ENCODE results near the gene B4GALNT3. TPM values are rescaled to one million over a fixed set of nuclear protein-coding genes. Genes with fewer than 3 reads are reported as not detected.

B4GALNT3 gene
- total and polyA plus RNA-seq, 7 donors, result 0.21 to 4.0 (median 0.57) TPM

DNA sequence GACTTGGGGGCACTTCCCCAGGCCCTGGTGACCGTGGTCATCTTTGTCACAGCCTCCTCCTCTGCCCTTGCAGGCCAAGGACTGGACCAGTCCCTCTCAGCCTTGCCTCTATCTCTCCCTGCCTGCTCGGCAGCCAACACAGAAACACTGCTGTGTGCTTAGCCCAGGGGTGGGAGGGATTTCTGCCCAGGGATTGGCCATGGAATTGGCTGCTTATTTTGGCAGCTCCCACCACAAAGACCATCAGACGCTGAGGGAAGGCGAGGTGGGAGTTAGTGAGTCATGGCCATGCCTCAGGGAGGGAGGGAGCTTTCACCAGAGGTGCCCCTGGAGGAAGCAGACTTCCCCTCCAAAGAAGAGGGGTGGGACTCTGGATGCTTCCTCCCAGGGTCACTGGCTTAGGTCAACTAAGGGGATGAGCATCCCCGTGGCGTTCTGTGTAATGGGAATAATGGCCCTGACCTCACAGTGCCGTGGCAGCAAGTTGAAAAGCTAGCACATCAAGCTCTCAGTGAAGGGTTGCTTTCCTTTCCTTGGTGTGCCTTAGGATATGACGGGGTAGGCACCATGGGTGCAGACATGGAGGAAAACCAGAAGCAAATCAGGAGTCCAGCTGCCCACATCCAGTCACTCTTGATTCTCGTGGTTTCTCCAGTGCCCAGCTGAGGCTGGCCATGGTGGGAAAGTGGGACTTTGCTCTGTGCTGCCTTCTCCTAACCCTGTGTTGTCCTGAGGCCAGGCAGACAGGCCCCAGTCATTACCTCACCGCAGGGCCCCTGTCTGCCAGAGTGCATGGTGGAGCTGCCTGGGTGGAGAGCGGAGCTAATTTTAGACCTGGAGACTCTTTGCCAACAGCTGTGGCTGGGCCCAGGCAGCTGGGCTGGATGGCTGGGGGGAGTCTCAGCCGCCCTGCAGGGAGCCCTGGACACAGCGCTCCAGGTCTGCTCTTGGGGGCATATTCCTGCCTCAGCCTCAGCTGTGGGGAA lies 21.4 kb downstream of the B4GALNT3 start:
- H3K27me3 ChIP-seq (ENCODE audit: insufficient read depth in 3 of 3, low read length in 2 of 3), result no peaks in the 10 kb centered on the region

GRCh38 chr12:482061-482460 lies 22.3 kb downstream of the B4GALNT3 start:
- H3K4me3 ChIP-seq, result peak overlapping the region; percentile 8
- DNase-seq (no peak), ATAC-seq (peak in 1 of 4 donors; percentile 31)
- H3K27me3 ChIP-seq (ENCODE audit: insufficient read depth in 3 of 3, low read length in 2 of 3), result no peaks in the 10 kb centered on the region
- peaks cover 18% of the 10 kb centered on the region for H3K4me1 ChIP-seq
- WGBS, 3 donors, result 25 to 29% (median 29%) methylated on average over 3 of the region's 3 CpGs
- TF ChIP-seq, protein P1, sequence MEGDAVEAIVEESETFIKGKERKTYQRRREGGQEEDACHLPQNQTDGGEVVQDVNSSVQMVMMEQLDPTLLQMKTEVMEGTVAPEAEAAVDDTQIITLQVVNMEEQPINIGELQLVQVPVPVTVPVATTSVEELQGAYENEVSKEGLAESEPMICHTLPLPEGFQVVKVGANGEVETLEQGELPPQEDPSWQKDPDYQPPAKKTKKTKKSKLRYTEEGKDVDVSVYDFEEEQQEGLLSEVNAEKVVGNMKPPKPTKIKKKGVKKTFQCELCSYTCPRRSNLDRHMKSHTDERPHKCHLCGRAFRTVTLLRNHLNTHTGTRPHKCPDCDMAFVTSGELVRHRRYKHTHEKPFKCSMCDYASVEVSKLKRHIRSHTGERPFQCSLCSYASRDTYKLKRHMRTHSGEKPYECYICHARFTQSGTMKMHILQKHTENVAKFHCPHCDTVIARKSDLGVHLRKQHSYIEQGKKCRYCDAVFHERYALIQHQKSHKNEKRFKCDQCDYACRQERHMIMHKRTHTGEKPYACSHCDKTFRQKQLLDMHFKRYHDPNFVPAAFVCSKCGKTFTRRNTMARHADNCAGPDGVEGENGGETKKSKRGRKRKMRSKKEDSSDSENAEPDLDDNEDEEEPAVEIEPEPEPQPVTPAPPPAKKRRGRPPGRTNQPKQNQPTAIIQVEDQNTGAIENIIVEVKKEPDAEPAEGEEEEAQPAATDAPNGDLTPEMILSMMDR (IDR thresholded peaks at IDR 0.05), result no peak
- H3K36me3 ChIP-seq (ENCODE audit: insufficient read depth in 1 of 2, low read depth in 1 of 2), result no peaks in the 10 kb centered on the region
- peak overlapping the region; percentile 77 for H3K27ac ChIP-seq
- intact Hi-C loops (cut with DNase I), result no loop called here
- H3K9me3 ChIP-seq, result no peaks in the 10 kb centered on the region

More for the DNA sequence above, 21.4 kb downstream of the B4GALNT3 start:
- WGBS, 3 donors, result 36 to 39% (median 36%) methylated on average over 12 to 13 of the region's 13 CpGs
- H3K4me3 ChIP-seq, result peak overlapping the region; percentile 8
- no peaks in the 10 kb centered on the region for H3K36me3 ChIP-seq (ENCODE audit: insufficient read depth in 1 of 2, low read depth in 1 of 2)
- peak overlapping the region; percentile 77 for H3K27ac ChIP-seq
- TF ChIP-seq, protein P1 (IDR thresholded peaks at IDR 0.05), result no peak
- intact Hi-C loops (cut with DNase I), result no loop called here
- peak; percentile 74 to 84 for DNase-seq
- H3K9me3 ChIP-seq, result no peaks in the 10 kb centered on the region
- peaks cover 18% of the 10 kb centered on the region for H3K4me1 ChIP-seq
- peak; percentile 99 to 100 (median 100) for ATAC-seq

- Histone ChIP-seq H3K4me1 (peaks cover 18% of the 10 kb centered on the region), H3K36me3 (ENCODE audit: insufficient read depth in 1 of 2, low read depth in 1 of 2) (no peaks in the 10 kb centered on the region), H3K27me3 (ENCODE audit: insufficient read depth in 3 of 3, low read length in 2 of 3) (no peaks in the 10 kb centered on the region), H3K4me3 (no peak overlapping the region), H3K9me3 (no peaks in the 10 kb centered on the region), H3K27ac (no peak overlapping the region)
- DNase-seq, result no peak
- WGBS, 3 donors, result 79 to 86% (median 81%) methylated on average over 11 of the region's 11 CpGs
- TF ChIP-seq, protein P1 (IDR thresholded peaks at IDR 0.05), result no peak
- intact Hi-C loops (cut with DNase I), result no loop called here
- no peak for ATAC-seq
These were observed 24.4 kb downstream of the B4GALNT3 start for GRCh38 chr12:484096-484495.

DNA sequence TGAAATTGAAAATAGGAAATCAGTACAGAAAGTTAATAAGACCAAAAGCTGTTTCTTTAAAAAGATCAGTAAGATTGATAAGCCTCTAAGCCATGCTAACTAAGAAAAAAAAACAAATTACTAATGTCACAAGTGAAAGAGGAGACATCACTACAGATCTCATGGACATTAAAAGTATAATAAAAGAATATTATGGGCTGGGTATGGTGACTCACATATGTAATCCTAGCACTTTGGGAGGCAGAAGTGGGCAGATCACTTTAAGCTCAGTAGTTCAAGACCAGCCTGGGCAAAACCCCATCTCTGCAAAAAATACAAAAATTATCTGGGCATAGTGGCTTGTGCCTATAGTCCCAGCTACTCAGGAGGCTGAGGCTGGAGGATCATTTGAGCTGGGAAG lies 30.5 kb downstream of the B4GALNT3 start:
- DNase-seq (no peak), ATAC-seq (no peak)
- no peaks in the 10 kb centered on the region for H3K4me1 ChIP-seq
- no peaks in the 10 kb centered on the region for H3K9me3 ChIP-seq
- no peaks in the 10 kb centered on the region for H3K27me3 ChIP-seq (ENCODE audit: insufficient read depth in 3 of 3, low read length in 2 of 3)
- no peak overlapping the region for H3K4me3 ChIP-seq
- TF ChIP-seq, protein P1 (IDR thresholded peaks at IDR 0.05), result no peak
- H3K36me3 ChIP-seq (ENCODE audit: insufficient read depth in 1 of 2, low read depth in 1 of 2), result no peaks in the 10 kb centered on the region
- intact Hi-C loops (cut with DNase I), result no loop called here
- no peak overlapping the region for H3K27ac ChIP-seq
